CD4-positive, alpha-beta T cell (primary cell): ENCODE data around the gene HSCB. TPM values are rescaled to one million over a fixed set of nuclear protein-coding genes. Genes with fewer than 3 reads are reported as not detected.
A peak's percentile ranks its signal among the peaks of the same experiment; 100 is the strongest.

Experiments used
- ATAC-seq: fragments of 200-7000 bp; cut with Tn5 transposase; one replicate; pipeline ENCODE4 v1.10.0; 2022; ENCODE audit warnings: mild to moderate bottlenecking; ENCODE audit not compliant: poor library complexity
- CTCF ChIA-PET: fragments of 350-600 bp; sonication (Branson Sonifier 250); formaldehyde crosslinking; loops from one replicate; lab custom pipeline; 2021; ENCODE audit warnings: antibody characterized with exemption, inconsistent platforms; lab: Charles Lee
- POLR2A ChIA-PET: fragments of 350-600 bp; sonication (Branson Sonifier 250); formaldehyde crosslinking; loops from one replicate; lab custom pipeline; 2021; ENCODE audit warnings: antibody characterized with exemption, inconsistent platforms; lab: Charles Lee
- DNase-seq, 14 experiments: peaks; one replicate each; pipeline ENCODE4 v3.0.0-alpha.2; 2013 to 2020; ENCODE audit warnings: mixed read lengths in 2 of 14
- H3K27ac ChIP-seq, 2 donors: one replicate each; pipeline versions ENCODE4 v1.5.1 to v1.7.0; 2013; ENCODE audit warnings: low read length in 2 of 2, low read depth in 1 of 2, mild to moderate bottlenecking in 1 of 2
- H3K27me3 ChIP-seq, 2 experiments: 1 replicate in 1 of 2; 2 replicates in 1 of 2; pipeline versions ENCODE4 v1.6.1 to v1.7.0; 2013; ENCODE audit warnings: low read length in 2 of 2, control low read depth in 1 of 2, mild to moderate bottlenecking in 1 of 2, moderate library complexity in 1 of 2; ENCODE audit not compliant: insufficient read depth in 2 of 2, control insufficient read depth in 1 of 2
- H3K36me3 ChIP-seq: one replicate; pipeline ENCODE4 v1.6.1; 2013; ENCODE audit warnings: low read length, control low read depth; ENCODE audit not compliant: insufficient read depth
- H3K4me1 ChIP-seq: one replicate; pipeline ENCODE4 v1.6.1; 2013; ENCODE audit warnings: low read length, control low read depth; ENCODE audit not compliant: insufficient read depth
- H3K4me3 ChIP-seq: one replicate; pipeline ENCODE4 v1.5.1; 2013; ENCODE audit warnings: mild to moderate bottlenecking, low read length, moderate library complexity
- H3K9me3 ChIP-seq, 2 experiments: 1 replicate in 1 of 2; 2 replicates in 1 of 2; pipeline versions ENCODE4 v1.6.1 to v1.7.0; 2013; ENCODE audit warnings: low read length in 2 of 2, mild to moderate bottlenecking in 2 of 2, control low read depth in 1 of 2, moderate library complexity in 1 of 2; ENCODE audit not compliant: control insufficient read depth in 1 of 2, insufficient read depth in 1 of 2
- H3K27ac Mint-ChIP-seq: one replicate; pipeline ENCODE4 v1.8.0; 2020; ENCODE audit warnings: mixed read lengths
- H3K27me3 Mint-ChIP-seq: one replicate; pipeline ENCODE4 v1.8.0; 2021; ENCODE audit warnings: mixed read lengths
- H3K36me3 Mint-ChIP-seq: one replicate; pipeline ENCODE4 v1.8.0; 2021; ENCODE audit warnings: low read depth, mixed read lengths
- H3K4me1 Mint-ChIP-seq: one replicate; pipeline ENCODE4 v1.8.0; 2021; ENCODE audit warnings: low read depth, mixed read lengths
- H3K4me3 Mint-ChIP-seq: one replicate; pipeline ENCODE4 v1.8.0; 2020; ENCODE audit warnings: mild to moderate bottlenecking, mixed read lengths
- H3K9me3 Mint-ChIP-seq: one replicate; pipeline ENCODE4 v1.8.0; 2020; ENCODE audit warnings: mixed read lengths
- intact Hi-C, 2 experiments: fragments of 100-400 bp; cut with DNase I in 1 of 2; cut with micrococcal nuclease in 1 of 2; formaldehyde crosslinking; loops; one replicate each; pipeline versions ENCODE4 v1.15.1 to v1.9.0; 2023 to 2025; cut with DNase I, micrococcal nuclease
- total RNA-seq, 174 experiments: library from RNA in 2 of 174; stranded (reverse) in 2 of 174; gene quantifications; one replicate each; pipeline ENCODE4 v1.2.3 and lab custom pipeline; 2021 to 2026
- TF ChIP-seq, protein P1 (sequence below): fragments of 200-600 bp; IDR thresholded peaks from one replicate; pipeline ENCODE4 v1.8.0; 2022; ENCODE audit warnings: antibody characterized with exemption, mild to moderate bottlenecking

The HSCB gene
- total RNA-seq, 2 experiments from 2014 or later = 3.4 to 3.7 TPM

- no peak overlapping the region for H3K27ac Mint-ChIP-seq
- CTCF ChIA-PET = interaction anchor here (0.7 to 0.8 kb wide), 2 partner anchors 8 to 50 kb away, joined by 3 read pairs; no protein-coding TSS in a partner anchor
These were observed 38.0 kb downstream of the HSCB start for GRCh38 chr22:28779833-28780232.

DNA sequence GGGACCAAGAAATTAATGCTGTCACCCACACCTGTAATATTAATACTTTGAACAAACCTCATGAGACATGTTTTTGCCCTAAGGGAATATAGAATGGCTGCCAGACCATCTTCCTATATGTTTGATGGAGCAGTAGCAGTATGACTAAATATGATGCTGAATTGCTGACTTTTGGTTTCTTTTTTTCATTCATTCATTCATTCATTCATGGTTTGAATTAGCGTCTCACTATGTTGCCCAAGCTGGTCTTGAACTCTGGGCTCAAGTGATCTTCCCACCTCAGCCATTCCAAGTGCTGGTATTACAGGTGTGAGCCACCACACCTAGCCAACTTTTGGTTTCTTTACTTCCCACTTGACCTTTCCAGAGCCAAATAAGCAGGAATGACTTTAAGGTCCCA is 38.5 kb downstream of the HSCB start:
- H3K36me3 Mint-ChIP-seq = peaks cover 66% of the 10 kb centered on the region
- Histone ChIP-seq H3K27me3 (no peaks in the 10 kb centered on the region), H3K36me3 (peaks cover 61% of the 10 kb centered on the region), H3K27ac (no peak overlapping the region), H3K4me1 (peaks cover 7% of the 10 kb centered on the region), H3K9me3 (no peaks in the 10 kb centered on the region), H3K4me3 (no peak overlapping the region)
- H3K4me3 Mint-ChIP-seq = no peak overlapping the region
- peak overlapping the region; percentile 54 for H3K27ac Mint-ChIP-seq
- no peaks in the 10 kb centered on the region for H3K27me3 Mint-ChIP-seq
- ChIA-PET POLR2A (interaction anchor here (2.6 kb wide), 1 partner anchor 19 kb away, joined by 13 read pairs; the partner anchor contains the start of gene XBP1), CTCF (interaction anchor here (0.7 to 0.9 kb wide), 2 partner anchors 49 to 102 kb away, joined by 3 read pairs; partner anchors contain the start of gene ZNRF3)
- DNase-seq (no peak), ATAC-seq (no peak)
- TF ChIP-seq, protein P1, sequence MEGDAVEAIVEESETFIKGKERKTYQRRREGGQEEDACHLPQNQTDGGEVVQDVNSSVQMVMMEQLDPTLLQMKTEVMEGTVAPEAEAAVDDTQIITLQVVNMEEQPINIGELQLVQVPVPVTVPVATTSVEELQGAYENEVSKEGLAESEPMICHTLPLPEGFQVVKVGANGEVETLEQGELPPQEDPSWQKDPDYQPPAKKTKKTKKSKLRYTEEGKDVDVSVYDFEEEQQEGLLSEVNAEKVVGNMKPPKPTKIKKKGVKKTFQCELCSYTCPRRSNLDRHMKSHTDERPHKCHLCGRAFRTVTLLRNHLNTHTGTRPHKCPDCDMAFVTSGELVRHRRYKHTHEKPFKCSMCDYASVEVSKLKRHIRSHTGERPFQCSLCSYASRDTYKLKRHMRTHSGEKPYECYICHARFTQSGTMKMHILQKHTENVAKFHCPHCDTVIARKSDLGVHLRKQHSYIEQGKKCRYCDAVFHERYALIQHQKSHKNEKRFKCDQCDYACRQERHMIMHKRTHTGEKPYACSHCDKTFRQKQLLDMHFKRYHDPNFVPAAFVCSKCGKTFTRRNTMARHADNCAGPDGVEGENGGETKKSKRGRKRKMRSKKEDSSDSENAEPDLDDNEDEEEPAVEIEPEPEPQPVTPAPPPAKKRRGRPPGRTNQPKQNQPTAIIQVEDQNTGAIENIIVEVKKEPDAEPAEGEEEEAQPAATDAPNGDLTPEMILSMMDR = no peak
- intact Hi-C loops = loop anchor here in 1 of 2 experiments (2.0 kb wide), 1 partner anchor 179 kb away; no protein-coding TSS in a partner anchor
- H3K4me1 Mint-ChIP-seq = peaks cover 28% of the 10 kb centered on the region
- no peaks in the 10 kb centered on the region for H3K9me3 Mint-ChIP-seq

More at GRCh38 chr22:28779833-28780232, 38.0 kb downstream of the HSCB start:
- H3K27me3 Mint-ChIP-seq = no peaks in the 10 kb centered on the region
- Histone ChIP-seq H3K36me3 (peaks cover 56% of the 10 kb centered on the region), H3K4me1 (peaks cover 10% of the 10 kb centered on the region), H3K4me3 (no peak overlapping the region), H3K27me3 (no peaks in the 10 kb centered on the region), H3K9me3 (no peaks in the 10 kb centered on the region), H3K27ac (no peak overlapping the region)
- H3K4me3 Mint-ChIP-seq = no peak overlapping the region
- ATAC-seq = no peak
- TF ChIP-seq, protein P1 = no peak
- H3K4me1 Mint-ChIP-seq = peaks cover 31% of the 10 kb centered on the region
- H3K9me3 Mint-ChIP-seq = no peaks in the 10 kb centered on the region
- DNase-seq = no peak
- POLR2A ChIA-PET = interaction anchor here (2.6 kb wide), 1 partner anchor 20 kb away, joined by 13 read pairs; the partner anchor contains the start of gene XBP1
- intact Hi-C loops = loop anchor here in 1 of 2 experiments (2.0 to 10.0 kb wide), 2 partner anchors 179 to 865 kb away; partner anchors contain the start of gene PITPNB
- H3K36me3 Mint-ChIP-seq = peaks cover 66% of the 10 kb centered on the region

GRCh38 chr22:28783786-28784671 is 42.2 kb downstream of the HSCB start:
- no peaks in the 10 kb centered on the region for H3K9me3 ChIP-seq
- no peak overlapping the region for H3K4me3 ChIP-seq
- H3K4me1 ChIP-seq = no peaks in the 10 kb centered on the region
- H3K27ac Mint-ChIP-seq = no peak overlapping the region
- H3K27me3 Mint-ChIP-seq = no peaks in the 10 kb centered on the region
- H3K4me3 Mint-ChIP-seq = no peak overlapping the region
- no peak for ATAC-seq
- no peaks in the 10 kb centered on the region for H3K9me3 Mint-ChIP-seq
- no peak for DNase-seq
- TF ChIP-seq, protein P1 = no peak
- ChIA-PET POLR2A (interaction anchor here (0.9 to 3.3 kb wide), 4 partner anchors 11 to 28 kb away, joined by 3 to 14 read pairs (median 4); partner anchors contain the start of gene XBP1), CTCF (interaction anchor here (0.7 to 1.6 kb wide), 2 partner anchors 11 to 71 kb away, joined by 3 to 4 read pairs; no protein-coding TSS in a partner anchor)
- no peak overlapping the region for H3K27ac ChIP-seq
- peaks cover 20% of the 10 kb centered on the region for H3K4me1 Mint-ChIP-seq
- H3K36me3 Mint-ChIP-seq = peaks cover 82% of the 10 kb centered on the region
- peaks cover 72% of the 10 kb centered on the region for H3K36me3 ChIP-seq
- H3K27me3 ChIP-seq = no peaks in the 10 kb centered on the region
- intact Hi-C loops = no loop called here
